Stimulated activated CD4-positive, alpha-beta T cell treated with anti-CD3 and anti-CD28 coated beads, Interleukin-4, amount 100 ng/mL, for 4 hours (primary cell): ENCODE measurements around the gene ALPP.
"Not testable (repeated sequence)": the region's sequence is repeated elsewhere in the genome, so short reads cannot be mapped to it uniquely, and the experiment has no call there.

ENCODE experiments used
- DNase-seq, 2 experiments: peaks; one replicate each; pipeline ENCODE4 v3.0.0-alpha.2; 2020

Gene ALPP

DNA sequence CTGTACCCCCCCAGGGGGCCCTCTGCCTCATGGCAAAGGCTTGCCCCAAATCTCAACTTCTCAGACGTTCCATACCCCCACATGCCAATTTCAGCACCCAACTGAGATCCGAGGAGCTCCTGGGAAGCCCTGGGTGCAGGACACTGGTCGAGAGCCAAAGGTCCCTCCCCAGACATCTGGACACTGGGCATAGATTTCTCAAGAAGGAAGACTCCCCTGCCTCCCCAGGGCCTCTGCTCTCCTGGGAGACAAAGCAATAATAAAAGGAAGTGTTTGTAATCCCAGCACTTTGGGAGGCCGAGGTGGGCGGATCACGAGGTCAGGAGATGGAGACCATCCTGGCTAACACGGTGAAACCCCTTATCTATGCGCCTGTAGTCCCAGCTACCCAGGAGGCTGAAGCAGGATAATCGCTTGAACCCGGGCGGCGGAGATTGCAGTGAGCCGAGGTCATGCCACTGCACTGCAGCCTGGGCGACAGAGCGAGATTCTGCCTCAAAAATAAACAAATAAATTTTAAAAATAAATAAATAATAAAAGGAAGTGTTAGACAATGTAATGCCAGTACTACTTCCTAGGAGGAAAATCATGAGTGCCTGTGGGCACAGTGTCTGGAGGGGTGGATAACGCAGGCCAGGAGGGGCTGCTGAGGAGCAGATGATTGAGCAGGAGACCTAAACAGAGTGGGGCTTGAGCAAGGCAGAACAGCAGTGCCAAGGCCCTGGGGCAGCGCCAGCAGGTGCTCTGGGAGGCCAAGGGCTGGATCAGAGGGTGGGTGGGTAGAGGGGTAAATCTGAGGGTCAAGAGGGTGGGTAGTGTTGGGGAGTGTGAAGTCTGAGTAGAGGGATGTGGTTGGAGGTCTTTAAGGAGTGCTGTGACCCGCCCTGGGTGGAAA lies 4.0 kb downstream of the ALPP start:
- no peak for DNase-seq

- DNase-seq, result no peak
Measured at GRCh38 chr2:232384466-232384865, 5.9 kb downstream of the ALPP start.

- not testable (repeated sequence) for DNase-seq
Measured at GRCh38 chr2:232385058-232385457, 6.5 kb downstream of the ALPP start.

- DNase-seq, result no peak
Measured at GRCh38 chr2:232385660-232386489, 7.3 kb downstream of the ALPP start.

GRCh38 chr2:232386490-232386739 lies 7.9 kb downstream of the ALPP start:
- DNase-seq, result no peak

GRCh38 chr2:232386740-232387450 lies 8.3 kb downstream of the ALPP start:
- no peak for DNase-seq

GRCh38 chr2:232387451-232388171 lies 9.1 kb downstream of the ALPP start:
- DNase-seq, result no peak

GRCh38 chr2:232388324-232388891 lies 9.9 kb downstream of the ALPP start:
- no peak for DNase-seq

DNA sequence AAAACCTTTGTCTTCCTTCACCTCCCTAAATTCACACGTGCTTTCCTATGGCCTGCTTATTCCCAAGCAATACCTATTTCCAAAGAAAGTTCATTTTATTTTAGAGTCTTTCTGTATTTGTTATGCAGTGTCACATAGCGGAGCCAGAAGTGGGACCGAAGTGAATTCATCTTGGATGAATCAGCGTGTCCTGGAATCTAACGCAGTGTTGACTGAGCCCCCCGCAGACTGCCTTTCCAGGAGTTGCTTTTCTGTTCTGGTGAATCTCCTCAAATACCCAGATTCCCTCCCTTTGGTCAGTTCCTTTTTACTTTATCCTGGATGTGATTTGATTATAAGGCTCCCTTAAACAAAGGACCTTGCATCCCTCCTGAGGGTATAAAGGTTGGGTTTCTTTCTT lies 10.8 kb downstream of the ALPP start:
- DNase-seq, result no peak

- DNase-seq, result no peak
Measured at GRCh38 chr2:232390661-232391060, 12.1 kb downstream of the ALPP start.

DNA sequence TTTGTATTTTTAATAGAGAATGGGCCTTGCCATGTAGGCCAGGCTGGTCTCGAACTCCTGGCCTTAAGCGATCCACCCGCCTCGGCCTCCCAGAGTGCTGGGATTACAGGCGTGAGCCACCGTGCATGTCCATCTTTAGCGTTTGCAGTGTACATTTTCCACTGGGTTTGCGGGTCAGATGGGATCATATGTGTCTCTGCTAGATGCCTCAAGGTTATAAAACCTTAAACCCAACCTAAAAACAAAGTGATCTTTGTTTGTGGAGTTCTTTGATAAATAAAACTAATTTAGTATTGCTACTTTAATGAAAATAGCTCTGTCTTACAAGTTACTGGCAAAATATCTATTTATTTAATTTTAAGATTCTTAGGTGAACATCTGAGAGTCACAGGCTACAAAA lies 15.0 kb downstream of the ALPP start:
- DNase-seq, result no peak

- not testable (repeated sequence) for DNase-seq
Measured at GRCh38 chr2:232394431-232394830, 15.9 kb downstream of the ALPP start.

GRCh38 chr2:232395586-232395985 lies 17.0 kb downstream of the ALPP start:
- no peak for DNase-seq

DNA sequence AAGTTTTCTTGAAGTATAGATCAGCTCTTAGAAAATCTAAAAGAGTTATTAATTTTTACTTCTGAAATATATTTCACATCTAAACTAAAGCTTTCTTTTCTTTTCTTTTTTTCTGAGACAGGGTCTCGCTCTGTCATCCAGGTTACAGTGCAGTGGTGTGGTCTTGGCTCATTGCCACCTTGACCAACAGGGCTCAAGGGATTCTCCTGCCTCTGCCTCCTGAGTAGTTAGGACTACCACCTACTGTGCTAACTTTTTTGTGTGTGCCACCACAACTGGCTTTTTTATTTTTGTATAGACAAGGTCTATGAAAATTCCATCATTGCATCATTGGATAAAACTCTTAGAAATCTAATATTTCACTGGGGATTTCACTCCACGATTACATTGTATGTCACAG lies 18.1 kb downstream of the ALPP start:
- DNase-seq, result no peak

GRCh38 chr2:232398293-232399034 lies 19.9 kb downstream of the ALPP start:
- no peak for DNase-seq

- no peak for DNase-seq
Measured at GRCh38 chr2:232400256-232401015, 21.9 kb downstream of the ALPP start.

DNA sequence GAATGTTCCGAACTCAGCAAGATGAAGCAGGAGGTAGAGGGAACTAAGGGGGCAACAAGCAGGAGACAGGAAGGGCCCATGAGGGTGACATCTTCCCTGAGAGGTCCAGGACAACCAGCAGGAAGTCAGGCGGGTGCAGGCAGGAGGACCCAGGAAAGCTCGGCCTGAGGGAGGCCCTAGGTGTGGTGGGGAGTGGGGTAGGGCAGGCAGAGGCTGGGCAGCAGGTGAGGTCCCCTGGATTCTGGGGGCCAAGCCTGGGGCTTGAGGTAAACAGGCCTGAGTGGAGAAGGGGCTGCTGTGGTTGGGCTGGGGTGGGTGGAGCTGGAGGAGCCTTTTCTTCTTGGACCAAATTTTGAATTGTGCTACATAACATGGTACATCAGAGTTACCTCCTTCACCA lies 24.0 kb downstream of the ALPP start:
- no peak for DNase-seq

GRCh38 chr2:232405943-232406510 lies 27.5 kb downstream of the ALPP start:
- DNase-seq, result no peak

DNA sequence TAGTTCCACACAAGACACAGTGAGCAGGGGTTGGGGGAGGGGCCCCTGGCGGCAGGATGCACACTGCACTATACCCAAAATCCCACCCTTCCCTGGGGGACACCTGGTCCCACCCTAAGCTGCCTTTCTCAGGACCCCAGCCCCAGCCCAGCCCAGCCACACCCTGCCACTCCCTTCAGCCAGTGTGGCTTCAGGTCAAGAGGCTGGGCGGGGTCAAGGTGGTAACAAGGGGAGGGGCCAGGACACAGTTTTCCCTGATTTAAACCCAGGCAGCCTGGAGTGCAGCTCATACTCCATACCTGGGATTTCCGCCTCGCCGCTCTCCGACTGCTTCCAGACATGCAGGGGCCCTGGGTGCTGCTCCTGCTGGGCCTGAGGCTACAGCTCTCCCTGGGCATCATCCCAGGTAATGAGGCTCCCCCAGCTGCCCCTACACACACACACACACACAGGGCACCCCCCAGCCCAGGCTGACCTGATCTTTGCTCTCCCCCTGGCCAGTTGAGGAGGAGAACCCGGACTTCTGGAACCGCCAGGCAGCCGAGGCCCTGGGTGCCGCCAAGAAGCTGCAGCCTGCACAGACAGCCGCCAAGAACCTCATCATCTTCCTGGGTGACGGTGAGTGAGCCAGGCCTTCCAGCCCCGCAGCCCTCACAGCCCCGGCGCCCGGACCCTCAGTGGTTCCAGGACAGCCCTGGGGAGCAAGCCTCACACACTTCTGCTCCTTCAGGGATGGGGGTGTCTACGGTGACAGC lies 28.2 kb downstream of the ALPP start, which contains the start of gene ALPG:
TSS of gene ALPG (plus strand) at position 289 of the 755 bp plus-strand sequence. CDS start at position 340, 51 bp downstream.
- DNase-seq, result no peak
